AG04449 (cell line): ENCODE measurements around the gene CFAP221.

Experiments used
- CTCF ChIA-PET: fragments of 350-600 bp; formaldehyde crosslinking; extraction: SDS; loops from one replicate; lab custom pipeline; 2021; ENCODE audit warnings: antibody characterized with exemption; lab: Yijun Ruan, JAX
- POLR2A ChIA-PET: fragments of 400-600, 350-600 bp; formaldehyde crosslinking; extraction: SDS; loops from one replicate; lab custom pipeline; 2020; ENCODE audit warnings: antibody characterized with exemption, inconsistent platforms; lab: Yijun Ruan, JAX
- DNase-seq: peaks from one replicate; pipeline ENCODE4 v3.0.0-alpha.2; 2010; ENCODE audit warnings: low read depth, low spot score
- H3K4me3 ChIP-seq: 2 replicates; pipeline ENCODE4 v1.5.1; 2011; ENCODE audit warnings: low read depth, mild to moderate bottlenecking, control low read depth, low read length
- CTCF ChIP-seq: IDR thresholded peaks from one replicate; pipeline ENCODE4 v1.5.1; 2011; ENCODE audit warnings: mild to moderate bottlenecking, moderate library complexity, low read length, control low read depth, inconsistent platforms; ENCODE audit not compliant: insufficient read depth; ENCODE audit errors: missing control alignments

Gene CFAP221

GRCh38 chr2:119531292-119531691 is 13.0 kb upstream of the CFAP221 start:
- DNase-seq: no peak
- TF ChIP-seq CTCF: no peak
- no peak overlapping the region for H3K4me3 ChIP-seq
- ChIA-PET POLR2A (no interaction called here), CTCF (no interaction called here)

- POLR2A ChIA-PET: no interaction called here
- no peak for TF ChIP-seq CTCF
- CTCF ChIA-PET: no interaction called here
- no peak overlapping the region for H3K4me3 ChIP-seq
- DNase-seq: no peak
These were observed 10.7 kb upstream of the CFAP221 start for GRCh38 chr2:119533560-119533959.

- TF ChIP-seq CTCF: no peak
- no peak overlapping the region for H3K4me3 ChIP-seq
- ChIA-PET CTCF (interaction anchor here (1.2 kb wide), 1 partner anchor 13 kb away, joined by 4 read pairs; no protein-coding TSS in a partner anchor), POLR2A (no interaction called here)
- no peak for DNase-seq
These were observed 8.0 kb upstream of the CFAP221 start for GRCh38 chr2:119536211-119536610.

GRCh38 chr2:119536707-119537106 is 7.5 kb upstream of the CFAP221 start:
- H3K4me3 ChIP-seq: no peak overlapping the region
- DNase-seq: no peak
- TF ChIP-seq CTCF: no peak
- ChIA-PET CTCF (interaction anchor here (1.2 kb wide), 1 partner anchor 13 kb away, joined by 4 read pairs; no protein-coding TSS in a partner anchor), POLR2A (no interaction called here)

GRCh38 chr2:119537792-119538191 is 6.5 kb upstream of the CFAP221 start:
- H3K4me3 ChIP-seq: no peak overlapping the region
- ChIA-PET CTCF (no interaction called here), POLR2A (no interaction called here)
- no peak for DNase-seq
- no peak for TF ChIP-seq CTCF

GRCh38 chr2:119541476-119541875 is 2.8 kb upstream of the CFAP221 start:
- no peak for TF ChIP-seq CTCF
- ChIA-PET POLR2A (no interaction called here), CTCF (no interaction called here)
- no peak for DNase-seq
- H3K4me3 ChIP-seq: no peak overlapping the region
